ENCODE data around the gene COL1A2. TPM values are rescaled to one million over a fixed set of nuclear protein-coding genes. Genes with fewer than 3 reads are reported as not detected.

The COL1A2 gene
- total and polyA plus RNA-seq, 2 donors (not counting 1 experiment from before 2014, with no cell fraction given): 0.46 to 0.47 TPM

DNA sequence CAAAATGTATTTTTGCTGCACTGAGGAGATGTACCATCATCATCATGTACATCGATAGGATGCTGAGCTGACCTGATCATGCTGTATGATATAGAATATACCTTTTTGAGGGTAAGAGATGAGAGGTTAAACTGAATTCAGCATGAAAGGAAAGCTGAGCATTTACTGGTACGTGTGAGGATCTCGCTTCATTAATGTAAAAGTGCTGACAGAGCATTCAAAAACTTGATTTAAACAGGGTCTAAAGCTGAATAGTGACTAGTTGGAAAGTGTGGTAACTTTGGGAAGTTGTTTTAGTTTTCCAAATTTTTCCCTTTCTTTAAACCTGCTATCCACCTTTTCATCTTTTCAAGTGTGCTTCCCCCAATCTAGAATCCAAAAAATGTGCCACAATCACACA, 28.5 kb upstream of the COL1A2 start:
- H3K27me3 Mint-ChIP-seq: peaks cover 24% of the 10 kb centered on the region
- peaks cover 4% of the 10 kb centered on the region for H3K9me3 Mint-ChIP-seq (ENCODE audit: insufficient read depth)
- TF ChIP-seq EZH2 (IDR thresholded peaks at IDR 0.05; ENCODE audit: borderline replicate concordance, insufficient read depth, low read depth, low read length, poor library complexity, severe bottlenecking): no peak
- TF ChIP-seq, protein P1, sequence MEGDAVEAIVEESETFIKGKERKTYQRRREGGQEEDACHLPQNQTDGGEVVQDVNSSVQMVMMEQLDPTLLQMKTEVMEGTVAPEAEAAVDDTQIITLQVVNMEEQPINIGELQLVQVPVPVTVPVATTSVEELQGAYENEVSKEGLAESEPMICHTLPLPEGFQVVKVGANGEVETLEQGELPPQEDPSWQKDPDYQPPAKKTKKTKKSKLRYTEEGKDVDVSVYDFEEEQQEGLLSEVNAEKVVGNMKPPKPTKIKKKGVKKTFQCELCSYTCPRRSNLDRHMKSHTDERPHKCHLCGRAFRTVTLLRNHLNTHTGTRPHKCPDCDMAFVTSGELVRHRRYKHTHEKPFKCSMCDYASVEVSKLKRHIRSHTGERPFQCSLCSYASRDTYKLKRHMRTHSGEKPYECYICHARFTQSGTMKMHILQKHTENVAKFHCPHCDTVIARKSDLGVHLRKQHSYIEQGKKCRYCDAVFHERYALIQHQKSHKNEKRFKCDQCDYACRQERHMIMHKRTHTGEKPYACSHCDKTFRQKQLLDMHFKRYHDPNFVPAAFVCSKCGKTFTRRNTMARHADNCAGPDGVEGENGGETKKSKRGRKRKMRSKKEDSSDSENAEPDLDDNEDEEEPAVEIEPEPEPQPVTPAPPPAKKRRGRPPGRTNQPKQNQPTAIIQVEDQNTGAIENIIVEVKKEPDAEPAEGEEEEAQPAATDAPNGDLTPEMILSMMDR (IDR thresholded peaks at IDR 0.05): no peak
- H3K4me1 Mint-ChIP-seq: no peaks in the 10 kb centered on the region
- H3K9ac ChIP-seq (ENCODE audit: low read length): no peak overlapping the region
- no peak overlapping the region for H3K4me2 ChIP-seq (replicated peaks; ENCODE audit: low read depth, low read length, poor library complexity, severe bottlenecking)
- no peaks in the 10 kb centered on the region for H3K4me1 ChIP-seq (ENCODE audit: control insufficient read depth in 2 of 2, insufficient read depth in 2 of 2, low read length in 2 of 2)
- no peaks in the 10 kb centered on the region for H3K36me3 ChIP-seq (replicated peaks in 1 of 2; ENCODE audit: control extremely low read depth in 1 of 2, control insufficient read depth in 1 of 2, extremely low read depth in 1 of 2, insufficient read depth in 2 of 2, low read length in 1 of 2)
- H2AFZ ChIP-seq (ENCODE audit: insufficient read depth, low read depth, low read length, poor library complexity, severe bottlenecking): no peak overlapping the region
- H3K4me3 ChIP-seq (ENCODE audit: control extremely low read depth in 1 of 5, extremely low read depth in 1 of 5, insufficient read depth in 1 of 5, low read depth in 2 of 5, low read length in 4 of 5): no peak overlapping the region
- H4K20me1 ChIP-seq (ENCODE audit: control insufficient read depth, insufficient read depth, low read length, poor library complexity, severe bottlenecking): no peaks in the 10 kb centered on the region
- POLR2A ChIA-PET: no interaction called here
- no peak overlapping the region for H3K27ac Mint-ChIP-seq
- H3K27me3 ChIP-seq (replicated peaks in 1 of 4; ENCODE audit: control extremely low read depth in 1 of 4, control insufficient read depth in 3 of 4, insufficient read depth in 4 of 4, low read length in 3 of 4): no peaks in the 10 kb centered on the region
- DNase-seq (no peak), ATAC-seq (ENCODE audit: low read depth) (no peak)
- no peaks in the 10 kb centered on the region for H3K9me3 ChIP-seq (ENCODE audit: control extremely low read depth in 1 of 3, control insufficient read depth in 2 of 3, insufficient read depth in 1 of 3, low read length in 2 of 3)
- intact Hi-C loops (cut with micrococcal nuclease): no loop called here
- no peak overlapping the region for H3K27ac ChIP-seq (ENCODE audit: low read length in 2 of 2)
- no peak overlapping the region for H3K4me3 Mint-ChIP-seq
- CTCF ChIA-PET: no interaction called here
- 92% methylated on average over 3 of the region's 3 CpGs for WGBS (ENCODE audit: insufficient coverage)
- no peaks in the 10 kb centered on the region for H3K79me2 ChIP-seq (ENCODE audit: control insufficient read depth, insufficient read depth, low read length)

DNA sequence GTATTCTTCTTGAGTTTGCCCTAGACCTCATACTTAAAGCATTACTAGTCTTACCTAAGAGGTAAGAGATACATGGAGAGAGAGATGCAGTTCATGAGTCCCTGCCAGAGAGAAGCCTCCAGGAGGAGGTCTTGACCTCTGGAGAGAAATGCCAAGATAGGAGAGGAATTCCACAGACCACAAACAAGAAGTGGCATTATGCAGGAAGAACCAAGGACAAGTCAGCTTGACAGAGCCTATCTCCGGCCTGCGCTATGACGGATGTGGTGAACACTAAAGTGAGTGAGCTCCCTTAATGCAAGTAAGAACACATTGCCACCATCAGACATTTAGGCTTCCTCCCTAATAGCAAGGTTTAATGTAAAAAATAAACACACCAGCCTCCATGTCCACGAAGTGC, 27.9 kb upstream of the COL1A2 start:
- Mint-ChIP-seq H3K27ac (no peak overlapping the region), H3K4me3 (no peak overlapping the region), H3K27me3 (peaks cover 23% of the 10 kb centered on the region), H3K9me3 (ENCODE audit: insufficient read depth) (peaks cover 4% of the 10 kb centered on the region), H3K4me1 (no peaks in the 10 kb centered on the region)
- POLR2A ChIA-PET: no interaction called here
- H3K36me3 ChIP-seq (replicated peaks in 1 of 2; ENCODE audit: control extremely low read depth in 1 of 2, control insufficient read depth in 1 of 2, extremely low read depth in 1 of 2, insufficient read depth in 2 of 2, low read length in 1 of 2): no peaks in the 10 kb centered on the region
- H2AFZ ChIP-seq (ENCODE audit: insufficient read depth, low read depth, low read length, poor library complexity, severe bottlenecking): no peak overlapping the region
- H3K4me2 ChIP-seq (replicated peaks; ENCODE audit: low read depth, low read length, poor library complexity, severe bottlenecking): no peak overlapping the region
- H3K27me3 ChIP-seq (replicated peaks in 1 of 4; ENCODE audit: control extremely low read depth in 1 of 4, control insufficient read depth in 3 of 4, insufficient read depth in 4 of 4, low read length in 3 of 4): no peaks in the 10 kb centered on the region
- no peak for TF ChIP-seq EZH2 (IDR thresholded peaks at IDR 0.05; ENCODE audit: borderline replicate concordance, insufficient read depth, low read depth, low read length, poor library complexity, severe bottlenecking)
- TF ChIP-seq, protein P1 (IDR thresholded peaks at IDR 0.05): no peak
- H3K9ac ChIP-seq (ENCODE audit: low read length): no peak overlapping the region
- H3K27ac ChIP-seq (ENCODE audit: low read length in 2 of 2): no peak overlapping the region
- DNase-seq (no peak), ATAC-seq (ENCODE audit: low read depth) (no peak)
- H3K79me2 ChIP-seq (ENCODE audit: control insufficient read depth, insufficient read depth, low read length): no peaks in the 10 kb centered on the region
- no peaks in the 10 kb centered on the region for H3K4me1 ChIP-seq (ENCODE audit: control insufficient read depth in 2 of 2, insufficient read depth in 2 of 2, low read length in 2 of 2)
- CTCF ChIA-PET: no interaction called here
- H4K20me1 ChIP-seq (ENCODE audit: control insufficient read depth, insufficient read depth, low read length, poor library complexity, severe bottlenecking): no peaks in the 10 kb centered on the region
- H3K9me3 ChIP-seq (ENCODE audit: control extremely low read depth in 1 of 3, control insufficient read depth in 2 of 3, insufficient read depth in 1 of 3, low read length in 2 of 3): no peaks in the 10 kb centered on the region
- intact Hi-C loops (cut with micrococcal nuclease): no loop called here
- H3K4me3 ChIP-seq (ENCODE audit: control extremely low read depth in 1 of 5, extremely low read depth in 1 of 5, insufficient read depth in 1 of 5, low read depth in 2 of 5, low read length in 4 of 5): no peak overlapping the region
- WGBS (ENCODE audit: insufficient coverage): no CpG with 5 or more reads among the region's 4 CpGs
